ENCODE measurements around the gene LTBP3.

The LTBP3 gene

DNA sequence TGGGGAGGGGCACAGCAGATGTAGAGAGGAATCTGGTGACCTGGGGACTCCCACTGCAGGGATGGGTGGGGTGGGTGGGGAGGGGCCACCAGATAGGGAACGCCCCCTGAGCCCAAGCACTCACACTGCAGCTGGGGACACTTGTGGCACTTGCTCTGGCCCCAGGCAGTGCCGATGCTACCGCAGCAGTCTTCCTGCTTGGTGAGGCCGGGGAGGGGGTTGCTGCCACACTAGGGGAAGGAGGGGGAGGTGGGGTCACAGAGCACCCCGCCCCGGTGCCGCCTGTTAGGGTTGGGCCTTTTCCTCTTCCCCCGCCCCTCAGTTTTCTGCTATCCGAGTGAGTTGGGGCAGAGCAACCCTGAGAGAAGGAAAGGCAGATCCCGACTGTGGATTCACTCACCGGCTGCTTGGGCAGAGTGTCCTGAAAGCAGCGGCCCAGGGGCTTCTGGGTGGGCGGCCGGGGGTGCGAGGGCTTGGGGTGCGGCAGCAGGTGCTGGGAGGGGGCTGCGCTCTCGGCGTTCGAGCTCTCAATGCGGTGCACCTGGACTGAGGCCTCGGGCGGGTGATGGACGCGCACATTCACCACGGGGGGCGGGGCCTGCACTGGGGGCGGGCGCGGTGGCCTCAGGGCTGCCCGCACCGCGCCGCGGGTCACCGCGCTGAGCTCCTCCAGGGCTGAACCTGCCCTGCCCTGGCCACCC is 4.7 kb downstream of the LTBP3 start:
- DNase-seq = peak; percentile 82

- no peak for DNase-seq
These were observed 5.7 kb downstream of the LTBP3 start for GRCh38 chr11:65552388-65552951.

DNA sequence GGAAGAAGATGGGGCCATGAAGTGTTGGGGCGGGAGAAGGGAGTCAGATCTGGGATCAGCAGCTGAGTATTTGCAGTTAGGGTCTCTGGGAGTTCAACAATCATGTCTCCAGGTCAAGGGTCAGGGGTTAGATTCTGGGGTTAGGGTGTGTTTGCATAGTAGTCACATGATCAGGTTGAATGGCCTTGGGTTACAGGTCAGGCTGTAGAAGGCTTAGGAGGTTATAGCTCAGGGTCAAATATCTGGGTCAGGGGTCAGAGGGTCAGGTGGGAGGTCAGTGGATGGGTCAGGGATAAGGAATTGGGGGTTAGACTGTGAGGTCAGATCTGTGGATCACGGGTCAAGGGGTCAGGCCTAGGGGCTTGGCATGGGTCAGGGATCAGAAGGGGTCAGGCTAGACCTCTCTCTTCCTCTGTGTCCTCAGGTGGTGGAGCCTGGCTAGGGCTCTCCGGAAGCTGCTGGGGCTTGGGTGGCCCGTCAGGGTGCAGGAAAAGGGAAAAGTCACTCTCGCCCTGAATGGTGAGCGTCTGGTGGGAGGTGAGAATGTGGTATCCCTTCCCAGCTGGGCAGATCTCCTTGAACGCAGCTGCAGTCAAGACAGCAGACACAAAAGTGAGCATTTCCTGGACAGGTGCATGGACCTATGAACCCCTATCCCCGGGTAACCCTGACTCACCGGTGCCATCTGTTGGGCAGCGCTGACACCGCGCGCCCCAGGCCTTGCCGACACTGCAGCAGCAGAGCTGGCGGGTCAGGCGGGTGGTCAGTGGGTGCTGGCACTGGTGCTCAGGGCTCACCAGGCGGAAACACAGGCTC is 6.4 kb downstream of the LTBP3 start:
- DNase-seq = peak; percentile 64

- DNase-seq = no peak
These were observed 9.1 kb downstream of the LTBP3 start for GRCh38 chr11:65549096-65549495.

DNA sequence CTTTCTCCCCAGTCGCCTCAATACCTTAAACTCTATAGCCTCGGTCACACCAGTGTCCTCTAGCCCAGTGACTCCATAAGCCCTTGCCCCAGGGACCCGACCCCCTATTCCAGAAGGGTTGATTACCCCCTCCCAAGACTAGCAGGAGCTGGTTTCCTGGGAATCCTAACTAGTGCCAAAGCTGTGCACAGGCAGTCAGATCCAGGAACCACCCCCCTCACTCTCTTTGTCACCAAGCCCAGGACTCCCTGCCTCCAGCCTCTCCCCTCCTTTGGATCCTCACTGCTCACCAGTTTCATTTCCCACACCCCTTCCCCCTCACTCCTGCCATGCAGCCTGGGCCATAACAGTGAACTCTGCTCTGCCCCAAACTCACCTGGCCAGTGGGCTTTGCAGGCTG is 9.8 kb downstream of the LTBP3 start:
- DNase-seq = no peak

DNA sequence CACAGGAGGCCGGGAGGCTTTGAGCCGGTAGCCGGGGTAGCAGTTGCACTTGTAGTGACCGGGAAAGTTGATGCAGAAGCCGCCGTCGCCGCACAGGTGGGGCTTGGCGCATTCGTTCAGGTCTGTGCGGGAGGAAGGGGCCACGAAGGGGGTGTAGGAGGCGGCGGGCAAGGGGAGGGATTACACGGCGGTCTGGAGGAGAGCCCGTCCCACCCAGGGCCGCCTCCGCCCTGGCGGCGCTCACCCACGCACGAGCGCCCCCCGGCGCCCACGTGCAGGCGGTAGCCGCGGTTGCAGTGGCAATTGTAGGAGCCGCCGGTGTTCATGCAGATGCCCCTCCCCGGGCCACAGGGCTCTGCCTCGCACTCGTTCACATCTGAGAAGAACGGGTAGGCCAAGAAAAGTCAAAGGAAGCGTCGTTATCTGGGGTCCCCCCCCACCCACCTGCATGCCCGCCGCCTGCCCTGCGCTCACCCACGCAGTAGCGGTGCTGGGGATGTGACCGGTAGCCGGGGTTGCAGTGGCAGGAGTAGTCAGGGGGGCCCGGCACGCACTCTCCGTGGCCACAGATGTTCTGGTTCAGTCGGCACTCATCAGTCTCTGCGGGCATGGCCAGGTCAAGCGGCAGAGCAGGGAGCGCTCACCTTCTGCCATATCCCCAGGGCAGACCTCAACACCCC is 10.6 kb downstream of the LTBP3 start:
- peak; percentile 48 for DNase-seq

DNA sequence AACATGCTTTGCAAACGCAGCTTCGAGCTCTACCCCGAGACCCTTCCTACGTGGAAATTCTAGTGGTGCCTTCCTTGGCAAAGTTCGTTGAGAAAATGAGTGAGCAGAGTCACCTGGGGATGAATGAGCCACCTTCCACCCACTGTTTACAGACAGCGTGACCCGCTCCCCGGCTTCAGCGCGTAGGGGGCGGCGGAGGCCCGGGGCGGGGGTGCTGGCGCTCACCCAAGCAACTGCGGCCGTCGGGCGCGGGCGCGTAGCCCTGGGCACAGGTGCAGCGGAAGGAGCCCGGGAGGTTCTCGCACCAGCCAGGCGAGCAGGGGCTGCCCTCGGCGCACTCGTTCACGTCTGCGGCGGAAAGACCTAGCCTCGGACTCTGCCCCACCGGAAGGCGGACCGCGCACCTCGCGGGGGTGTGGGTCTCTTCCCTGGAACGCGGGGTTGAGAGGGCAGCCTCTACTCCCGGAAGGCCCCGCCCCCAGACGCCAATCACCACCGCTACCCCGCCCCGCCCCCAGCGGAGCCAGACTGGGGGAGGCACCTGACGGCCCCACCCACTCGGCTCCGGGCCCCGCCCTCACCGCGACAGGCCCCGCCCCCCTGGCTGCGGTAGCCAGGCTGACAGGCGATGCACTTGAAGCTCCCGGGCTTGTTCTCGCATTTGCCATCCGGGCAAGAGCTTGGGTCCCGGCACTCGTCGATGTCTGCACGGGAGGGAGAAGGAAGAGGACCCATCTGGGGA is 11.8 kb downstream of the LTBP3 start:
- peak; percentile 97 for DNase-seq

- DNase-seq = no peak
These were observed 12.3 kb downstream of the LTBP3 start for GRCh38 chr11:65545853-65546216.

DNA sequence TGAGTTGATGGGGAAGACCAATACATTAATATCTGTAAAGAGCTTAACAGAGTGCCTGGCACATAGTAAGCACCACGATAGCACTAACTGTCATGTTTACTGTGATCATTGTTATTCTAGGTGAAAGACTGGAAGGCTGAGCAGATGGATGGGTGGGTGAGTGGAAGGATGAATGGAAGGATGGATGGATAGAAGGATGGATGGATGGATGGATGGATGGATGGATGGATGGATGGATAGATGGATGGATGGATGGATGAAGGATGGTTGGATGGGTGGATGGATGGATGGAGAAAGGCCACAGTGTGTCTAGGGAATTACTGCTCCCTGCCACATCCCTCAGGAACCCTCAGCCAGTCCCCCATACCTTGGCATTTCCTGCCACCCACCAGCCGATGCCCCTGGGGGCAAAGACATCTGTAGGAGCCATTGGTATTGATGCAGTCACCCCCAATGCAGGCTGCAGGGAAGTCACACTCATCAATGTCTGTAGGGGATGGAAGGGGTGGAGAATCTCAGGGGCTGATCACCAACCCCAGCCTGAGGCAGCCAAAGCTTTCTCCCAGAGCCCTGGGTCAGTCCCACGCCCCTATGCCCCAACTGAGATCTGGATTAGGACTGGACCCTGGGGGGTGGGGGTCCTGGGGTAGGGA is 15.3 kb downstream of the LTBP3 start:
- no peak for DNase-seq

DNA sequence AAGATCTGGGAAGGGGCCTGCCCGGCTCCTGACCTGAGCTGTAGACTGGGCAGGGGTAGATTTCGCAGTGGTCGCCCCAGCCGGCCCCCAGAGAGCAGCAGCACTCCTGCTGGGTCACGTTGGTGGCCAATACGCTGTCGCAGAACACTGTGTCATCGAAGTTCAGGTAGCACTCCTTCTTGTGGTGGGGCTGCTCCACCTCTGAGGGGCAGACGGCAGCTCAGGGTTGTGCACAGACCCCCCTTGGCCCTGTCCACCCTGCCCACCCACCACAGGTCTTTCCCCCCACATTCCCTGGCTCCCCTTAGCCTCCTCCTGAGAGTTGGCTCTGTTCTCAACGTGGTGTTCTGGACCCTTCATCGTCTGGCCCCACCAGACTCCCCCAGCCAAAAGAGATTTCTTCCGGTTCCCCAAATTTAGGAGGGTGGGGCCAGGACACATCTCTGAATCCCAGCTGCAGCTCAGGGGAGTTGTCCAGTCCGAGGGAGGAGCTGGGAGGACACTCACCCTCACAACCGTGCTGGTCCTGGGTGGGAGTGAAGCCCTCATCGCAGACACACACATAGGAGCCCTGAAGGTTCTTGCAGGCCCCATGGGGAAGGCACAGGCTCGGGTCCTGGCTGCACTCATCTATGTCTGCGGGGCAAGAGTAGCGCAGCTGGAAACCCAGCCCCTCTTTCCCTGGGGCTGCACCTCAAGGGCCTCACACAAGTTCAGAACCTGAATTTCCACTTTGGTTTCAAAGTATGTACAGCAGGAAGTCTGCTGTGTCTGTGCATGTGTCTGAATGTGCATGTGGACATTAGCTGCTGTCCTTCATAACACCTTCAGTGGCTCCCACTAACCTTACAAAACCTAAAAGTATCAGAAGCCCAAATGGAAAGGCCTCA is 16.8 kb downstream of the LTBP3 start:
- no peak for DNase-seq

DNA sequence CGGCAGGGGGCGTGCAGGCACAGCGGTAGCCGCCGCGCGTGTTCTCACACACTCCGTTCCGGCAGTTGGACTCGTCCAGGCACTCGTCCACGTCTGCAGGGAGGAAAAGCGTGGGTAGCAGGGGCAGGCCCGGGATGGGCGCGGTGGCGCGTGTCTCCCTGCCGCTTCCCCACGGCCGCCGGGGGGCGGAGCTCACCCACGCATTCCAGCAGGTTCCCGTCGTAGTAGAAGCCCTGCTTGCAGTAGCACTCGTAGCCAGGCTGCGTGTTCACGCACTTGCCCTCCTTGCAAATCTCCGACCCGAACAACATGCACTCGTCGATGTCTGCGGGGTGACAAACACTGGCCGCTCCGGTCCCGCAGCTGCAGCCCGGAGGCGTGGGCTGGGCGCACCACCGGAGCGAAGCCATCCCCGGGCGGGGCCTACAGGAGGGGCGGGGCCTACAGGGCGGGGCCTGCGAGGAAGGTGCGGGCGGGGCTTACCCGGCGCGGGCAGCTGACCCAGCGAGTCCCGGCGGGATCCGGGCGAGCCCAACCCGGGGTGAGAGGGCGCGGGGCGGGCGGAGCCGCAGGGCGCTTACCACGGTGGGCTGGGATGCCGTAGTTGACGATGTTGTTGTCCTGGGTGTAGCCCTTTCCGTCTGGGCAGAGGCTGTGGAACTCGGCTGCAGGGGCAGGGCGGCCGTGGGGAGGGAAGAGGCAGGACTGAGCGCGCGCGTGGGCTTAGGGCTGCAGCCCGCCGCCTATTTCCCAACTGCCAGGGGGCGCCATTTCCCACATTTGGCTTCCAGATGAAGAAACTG is 17.7 kb downstream of the LTBP3 start:
- DNase-seq = peak; percentile 86

- no peak for DNase-seq
These were observed 18.3 kb downstream of the LTBP3 start for GRCh38 chr11:65539744-65540289.

DNA sequence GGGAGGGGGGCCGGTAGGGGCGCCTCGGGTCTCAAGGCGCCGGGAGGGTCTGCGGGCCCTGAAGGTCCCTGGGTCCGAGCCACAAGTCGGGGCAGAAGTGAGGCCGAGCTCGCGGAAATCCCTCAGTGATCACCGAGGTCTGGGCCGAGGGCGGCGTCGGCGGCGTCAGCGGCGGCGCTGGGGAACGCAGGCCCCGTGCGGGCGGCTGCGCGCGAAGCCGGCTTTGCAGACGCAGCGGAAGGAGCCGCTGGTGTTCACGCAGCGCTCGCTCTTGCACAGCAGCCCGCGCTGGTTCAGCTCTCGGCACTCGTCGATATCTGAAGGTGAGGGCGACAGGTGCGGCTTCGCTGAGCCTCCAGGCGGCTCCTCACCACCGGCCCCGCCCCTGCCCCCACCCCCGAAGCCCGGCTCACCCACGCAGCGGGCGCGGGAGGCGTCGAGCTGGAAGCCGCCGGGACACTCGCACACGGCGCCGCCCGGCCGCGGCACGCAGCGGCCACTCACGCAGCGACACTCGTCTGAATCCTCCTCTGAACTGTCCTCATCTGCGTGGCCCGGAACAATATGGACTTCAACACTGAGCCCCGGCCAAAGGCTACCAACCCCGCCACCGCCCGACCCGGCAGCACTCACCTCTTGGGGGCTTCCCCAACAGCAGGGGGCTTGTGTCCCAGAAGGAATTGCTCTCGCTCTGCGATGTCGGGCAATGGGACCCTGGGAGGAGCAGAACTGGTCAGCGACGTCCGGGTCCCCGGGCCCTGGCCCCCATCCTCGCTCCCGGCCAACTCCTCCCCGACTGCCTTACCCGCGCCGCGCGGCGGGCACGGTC is 19.0 kb downstream of the LTBP3 start:
- DNase-seq = no peak

GRCh38 chr11:65538232-65538914 is 19.8 kb downstream of the LTBP3 start:
- no peak for DNase-seq

- DNase-seq = no peak
These were observed 20.4 kb downstream of the LTBP3 start for GRCh38 chr11:65537620-65538231.

GRCh38 chr11:65537296-65537597 is 20.9 kb downstream of the LTBP3 start:
- no peak for DNase-seq

DNA sequence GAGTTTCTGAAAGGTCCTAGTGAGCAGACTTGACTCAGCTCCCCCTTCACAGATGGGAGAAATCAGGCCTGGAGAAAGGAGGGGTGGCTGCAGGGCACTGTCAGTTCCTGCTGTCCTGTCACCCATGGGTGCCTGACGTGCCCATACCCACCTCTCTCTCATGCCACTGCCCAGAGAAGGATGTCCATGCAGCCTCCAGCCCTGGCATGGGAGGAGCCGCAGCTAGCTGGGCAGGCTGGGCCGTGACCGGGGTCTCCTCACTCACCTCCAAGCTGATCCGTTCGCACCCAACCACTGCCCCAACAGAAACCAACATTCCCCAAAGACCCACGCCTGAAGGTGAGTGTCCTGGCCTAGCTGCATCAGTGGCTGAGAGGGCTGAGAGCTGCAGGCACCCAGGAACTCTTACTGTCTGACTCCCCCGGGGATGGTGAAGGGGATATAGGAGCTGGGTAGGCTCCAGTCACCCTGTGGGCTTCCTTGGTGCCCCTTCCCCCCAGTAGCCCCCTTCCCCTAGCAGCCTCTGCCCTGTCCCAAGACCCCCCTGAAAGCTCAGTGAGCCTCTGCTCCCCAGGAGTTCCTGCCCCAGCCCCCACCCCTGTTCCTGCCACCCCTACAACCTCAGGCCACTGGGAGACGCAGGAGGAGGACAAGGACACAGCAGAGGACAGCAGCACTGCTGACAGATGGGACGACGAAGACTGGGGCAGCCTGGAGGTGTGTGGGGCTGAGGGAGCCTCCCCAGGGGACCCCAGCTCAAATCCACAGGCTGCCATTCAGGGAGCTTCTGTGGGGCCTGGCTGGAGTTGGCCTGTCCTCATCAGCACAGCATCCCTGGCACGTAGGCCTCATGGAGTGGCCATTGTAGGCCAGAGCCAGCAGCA is 21.5 kb downstream of the LTBP3 start:
- DNase-seq = no peak
